ENCODE results near the gene ZFAND4. TPM values are rescaled to one million over a fixed set of nuclear protein-coding genes. Genes with fewer than 3 reads are reported as not detected.
"Not testable (repeated sequence)": the region's sequence is repeated elsewhere in the genome, so short reads cannot be mapped to it uniquely, and the experiment has no call there.

The ZFAND4 gene
- polyA plus RNA-seq, 12 donors, result 8.1 to 21.0 (median 9.5) TPM; not detected in 1

DNA sequence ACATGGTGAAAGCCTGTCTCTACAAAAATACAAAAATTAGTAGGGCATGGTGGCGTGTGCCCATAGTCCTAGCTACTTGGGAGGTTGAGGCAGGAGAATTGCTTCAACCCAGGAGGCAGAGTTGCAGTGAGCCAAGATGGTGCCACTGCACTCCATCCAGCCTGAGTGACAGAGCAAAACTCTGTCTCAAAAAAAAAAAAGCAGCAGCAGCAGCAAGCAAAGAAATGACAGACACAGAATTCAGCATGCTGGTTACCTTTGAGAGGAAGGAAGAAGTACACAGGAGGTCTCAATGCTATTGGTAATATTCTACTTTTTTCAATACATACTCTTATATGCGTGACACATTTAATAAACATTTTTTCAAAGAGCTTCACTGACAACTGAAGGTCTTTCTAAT lies 81.3 kb downstream of the ZFAND4 start:
- DNase-seq, result no peak

DNA sequence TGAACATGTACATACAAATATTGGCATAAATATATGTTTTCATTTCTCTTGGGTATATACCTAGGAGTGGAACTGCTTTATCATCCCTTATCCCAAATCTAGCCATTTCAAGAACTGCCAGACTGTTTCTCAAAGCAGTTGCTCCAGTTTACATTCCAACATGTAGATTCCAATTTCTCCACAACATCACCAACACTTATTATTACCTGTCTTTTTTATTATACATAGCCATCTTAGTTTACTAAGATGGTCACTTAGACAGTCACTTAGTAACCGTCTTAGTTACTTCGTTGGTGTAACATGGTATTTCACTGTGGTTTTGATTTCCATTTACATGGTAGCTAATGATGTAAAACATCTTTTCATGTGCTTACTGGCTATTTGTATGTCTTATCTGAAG lies 82.7 kb downstream of the ZFAND4 start:
- no peak for DNase-seq

DNA sequence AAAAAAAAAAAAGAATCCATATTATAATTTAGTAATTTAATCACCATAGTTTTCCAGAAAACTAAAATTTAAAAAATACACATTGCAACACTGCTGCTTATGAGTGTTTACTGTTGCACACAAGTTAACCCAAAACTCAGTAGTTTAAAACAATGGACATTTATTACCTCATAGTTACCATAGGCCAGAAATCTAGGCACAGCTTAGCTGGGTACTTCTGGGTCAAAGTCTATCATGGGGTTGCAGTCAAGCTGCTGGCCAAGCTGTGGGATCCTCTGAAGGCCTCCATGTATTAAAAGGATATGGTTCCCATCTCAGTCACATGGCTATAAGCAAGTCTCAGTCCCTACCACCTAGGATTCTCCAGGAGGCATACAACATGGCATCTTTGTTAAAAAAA lies 83.6 kb downstream of the ZFAND4 start:
- no peak for DNase-seq

DNA sequence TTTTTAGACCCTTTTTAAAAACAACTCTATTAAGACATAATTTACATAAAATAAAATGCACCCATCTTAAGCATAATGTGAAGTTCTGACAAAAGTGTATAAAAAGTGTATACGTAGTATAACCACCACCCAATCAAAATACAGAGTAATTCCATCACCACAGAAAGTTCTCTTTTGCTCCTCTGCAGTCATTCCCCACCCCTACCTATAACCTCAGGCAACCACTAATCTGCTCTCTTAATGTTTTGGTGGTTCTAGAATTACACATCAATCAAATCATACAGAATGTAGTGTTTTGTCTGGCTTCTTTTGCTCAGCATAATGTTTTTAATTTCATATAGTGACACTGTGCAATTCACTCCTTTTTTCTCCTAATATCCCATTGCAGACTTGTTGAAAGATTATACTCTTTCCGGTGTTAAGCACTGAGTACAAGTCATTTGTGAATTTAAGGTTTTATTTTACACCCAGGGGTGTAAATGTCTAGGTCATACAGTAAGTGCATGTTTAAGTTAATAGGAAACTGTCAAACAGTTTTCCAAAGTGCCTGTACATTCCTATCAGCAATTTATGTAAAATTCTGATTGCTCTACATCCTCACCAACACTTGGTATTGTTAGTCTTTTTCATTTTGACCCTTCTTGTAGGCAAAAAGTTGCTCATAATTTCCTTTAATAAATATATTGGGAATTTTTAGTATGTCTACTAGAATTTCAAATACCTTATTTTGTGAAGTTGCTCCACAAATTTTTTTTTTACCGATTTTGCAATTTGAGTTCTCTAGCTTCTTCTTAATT lies 86.3 kb downstream of the ZFAND4 start:
- DNase-seq, result no peak

DNA sequence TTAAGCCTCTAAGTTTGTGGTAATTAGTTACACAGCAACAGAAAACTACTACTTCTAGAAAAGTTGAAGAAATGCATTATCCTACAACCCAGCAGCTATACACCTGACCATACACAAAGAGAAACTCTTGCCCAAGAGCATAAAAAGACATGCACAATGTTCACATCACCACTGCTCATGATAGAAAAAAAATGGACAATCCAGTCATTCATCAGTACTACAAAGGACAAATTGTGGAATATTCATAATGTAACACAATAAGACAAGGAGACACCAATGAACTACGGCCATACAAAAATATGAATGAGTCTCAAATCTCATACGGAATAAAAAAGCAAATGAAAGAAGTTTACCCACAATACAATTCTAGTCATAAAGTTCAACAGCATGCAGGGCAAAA lies 87.4 kb downstream of the ZFAND4 start:
- no peak for DNase-seq

DNA sequence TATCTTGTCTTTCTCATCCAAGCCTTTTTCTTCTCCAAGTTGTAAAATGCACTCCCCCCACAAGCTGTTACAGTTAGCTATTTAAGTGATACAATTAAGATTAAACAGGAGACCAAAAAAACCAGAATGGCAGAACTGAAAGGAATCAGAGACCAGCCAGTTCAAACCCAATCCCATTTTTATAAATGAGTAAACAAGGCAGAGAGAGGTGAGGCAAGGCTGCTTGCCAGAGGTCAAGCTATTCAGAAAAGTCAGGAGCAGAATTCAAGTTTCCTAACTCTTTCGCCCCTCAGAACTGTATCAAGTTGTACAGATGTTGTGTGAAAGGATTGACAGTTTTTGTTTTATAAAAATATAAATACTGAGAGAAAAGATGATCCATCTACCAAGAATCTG lies 90.2 kb downstream of the ZFAND4 start:
- no peak for DNase-seq

DNA sequence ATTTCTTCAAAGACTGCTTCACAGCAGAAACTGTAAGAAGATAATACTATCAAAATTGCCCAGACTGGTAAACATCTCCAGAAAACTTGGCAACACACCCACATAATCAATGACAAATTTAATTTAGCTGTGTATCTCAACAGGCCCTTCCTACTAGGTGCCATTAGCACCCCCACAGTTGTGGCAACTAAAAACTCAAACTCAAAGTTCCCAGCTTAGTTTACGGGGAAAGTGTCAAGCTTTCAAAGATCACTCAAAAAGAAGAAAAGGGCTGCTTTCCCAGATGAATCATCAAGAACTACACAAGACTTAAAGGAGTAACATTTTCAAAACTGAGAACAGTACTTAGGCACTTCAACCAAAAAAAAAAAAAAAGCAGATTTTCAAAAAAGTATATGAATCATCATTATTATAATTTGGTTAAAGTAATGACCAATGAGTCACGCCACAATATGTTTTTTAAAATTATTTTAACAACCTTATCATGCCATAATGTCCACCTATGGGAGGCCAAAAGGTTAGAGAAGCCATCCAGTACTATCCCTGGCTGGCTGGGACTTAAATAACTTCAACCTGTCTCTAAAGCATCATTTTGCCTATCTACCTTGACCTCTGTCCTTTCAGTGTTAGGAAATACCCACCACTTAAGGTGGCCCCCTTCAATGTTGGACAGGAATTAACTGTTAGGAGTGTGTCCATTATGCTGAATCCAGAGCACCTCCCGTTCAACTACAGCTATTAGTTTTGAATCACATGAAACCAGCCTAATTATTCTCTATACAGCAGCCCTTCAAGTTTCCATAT lies 90.8 kb downstream of the ZFAND4 start:
- no peak for DNase-seq

DNA sequence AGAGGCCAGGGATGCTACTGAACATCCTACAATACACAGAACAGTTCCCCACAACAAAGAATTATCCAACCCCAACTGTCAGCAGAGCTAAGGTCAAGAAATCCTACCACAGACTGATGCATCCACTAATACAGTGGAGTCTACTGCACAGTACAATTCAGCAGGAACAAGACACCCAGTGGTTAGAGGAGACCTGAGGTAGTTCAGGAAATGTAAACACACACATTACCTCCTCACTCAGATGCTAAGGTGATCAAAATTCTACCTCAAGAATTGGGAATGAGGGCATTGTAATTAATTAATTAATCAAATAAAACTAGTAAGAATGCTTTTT lies 91.4 kb downstream of the ZFAND4 start:
- DNase-seq, result no peak

DNA sequence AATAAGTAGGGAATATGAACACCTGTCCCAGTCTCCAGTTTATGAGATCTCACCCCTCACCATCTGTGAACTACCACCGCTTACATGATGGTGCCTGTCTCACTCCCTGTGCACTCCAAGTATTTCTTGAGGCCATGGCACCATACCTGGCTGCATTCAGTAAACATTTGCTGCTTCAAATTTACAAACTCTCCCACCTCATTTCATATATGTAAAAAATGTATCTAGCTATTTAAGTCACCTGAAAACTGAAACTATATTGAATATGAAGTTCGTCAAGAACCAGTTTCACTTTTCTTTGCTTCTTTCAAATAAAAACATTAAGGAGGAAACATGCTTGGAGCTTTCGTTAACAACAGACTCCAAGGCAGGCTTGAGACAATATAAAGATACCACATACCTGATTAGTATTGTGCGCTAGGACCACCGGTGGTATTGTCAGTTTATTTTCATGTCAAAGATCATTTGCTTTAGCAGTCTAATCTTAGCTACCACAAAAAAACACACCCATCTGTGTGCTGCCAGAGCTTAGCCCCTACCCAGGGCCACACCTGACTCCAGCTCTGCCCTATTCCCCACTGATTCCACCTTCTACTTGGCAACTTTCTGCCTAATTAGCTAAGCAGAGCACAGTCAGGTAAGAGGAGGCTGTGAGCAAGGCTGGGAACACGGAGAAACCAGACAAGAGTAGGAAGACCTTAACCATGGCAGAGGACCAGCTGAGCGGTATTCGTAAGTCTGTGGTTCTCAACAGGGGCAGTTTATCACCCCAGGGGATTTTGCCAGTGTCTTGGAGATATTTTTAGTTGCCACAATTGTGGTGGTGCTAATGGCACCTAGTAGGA lies 92.0 kb downstream of the ZFAND4 start:
- DNase-seq, result no peak

DNA sequence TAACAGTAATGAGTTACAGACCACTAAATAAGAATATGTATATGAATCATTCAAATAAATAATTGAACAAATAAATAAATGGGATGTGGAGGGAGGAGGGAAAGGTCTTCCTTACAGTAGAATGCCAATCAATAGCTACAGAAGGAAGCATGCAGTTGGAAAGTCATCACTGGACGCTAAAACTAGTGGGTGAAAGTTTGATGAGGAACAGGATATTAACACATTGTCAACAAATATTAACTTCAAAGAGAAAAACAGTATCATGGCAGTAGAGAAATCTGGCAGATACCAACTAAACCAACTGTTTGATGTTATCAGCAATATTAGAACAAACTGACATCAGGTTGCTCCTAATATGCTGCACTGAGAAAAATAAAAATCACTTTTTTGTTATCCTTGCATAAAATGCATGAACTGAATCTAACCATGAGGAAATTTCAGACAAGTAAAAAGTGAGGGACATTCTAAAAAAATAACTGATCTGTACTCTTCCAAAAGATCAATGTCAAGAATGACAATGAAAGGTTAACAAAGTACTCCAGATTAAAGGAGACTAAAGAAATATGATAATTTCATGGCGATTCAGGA lies 94.1 kb downstream of the ZFAND4 start:
- no peak for DNase-seq

DNA sequence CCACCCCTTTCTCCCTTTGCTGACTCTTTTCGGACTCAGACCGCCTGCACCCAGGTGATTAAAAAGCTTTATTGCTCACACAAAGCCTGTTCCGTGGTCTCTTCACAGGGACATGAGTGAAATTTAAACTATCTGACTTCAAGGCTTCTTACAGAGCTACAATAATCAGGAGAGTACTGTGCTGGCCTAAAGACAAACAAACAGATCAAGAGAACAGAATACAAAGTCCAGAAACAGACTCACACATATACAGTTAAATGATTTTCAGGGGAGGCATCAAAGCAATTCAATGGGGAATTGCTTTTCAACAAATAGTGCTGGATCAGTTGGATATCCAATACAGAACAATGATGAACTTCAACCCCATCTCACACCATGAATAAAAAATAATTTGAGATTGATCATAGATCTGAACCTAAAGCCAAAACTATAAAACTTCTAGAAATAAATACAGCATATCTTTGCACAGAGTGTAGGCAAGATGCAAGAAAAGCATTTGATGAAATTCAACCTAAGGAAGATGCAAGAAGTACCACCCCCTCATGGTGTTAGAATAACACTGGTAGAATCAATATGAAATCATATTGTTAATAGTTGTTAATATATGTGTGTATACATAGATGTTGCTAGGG lies 96.5 kb downstream of the ZFAND4 start:
- DNase-seq, result no peak

DNA sequence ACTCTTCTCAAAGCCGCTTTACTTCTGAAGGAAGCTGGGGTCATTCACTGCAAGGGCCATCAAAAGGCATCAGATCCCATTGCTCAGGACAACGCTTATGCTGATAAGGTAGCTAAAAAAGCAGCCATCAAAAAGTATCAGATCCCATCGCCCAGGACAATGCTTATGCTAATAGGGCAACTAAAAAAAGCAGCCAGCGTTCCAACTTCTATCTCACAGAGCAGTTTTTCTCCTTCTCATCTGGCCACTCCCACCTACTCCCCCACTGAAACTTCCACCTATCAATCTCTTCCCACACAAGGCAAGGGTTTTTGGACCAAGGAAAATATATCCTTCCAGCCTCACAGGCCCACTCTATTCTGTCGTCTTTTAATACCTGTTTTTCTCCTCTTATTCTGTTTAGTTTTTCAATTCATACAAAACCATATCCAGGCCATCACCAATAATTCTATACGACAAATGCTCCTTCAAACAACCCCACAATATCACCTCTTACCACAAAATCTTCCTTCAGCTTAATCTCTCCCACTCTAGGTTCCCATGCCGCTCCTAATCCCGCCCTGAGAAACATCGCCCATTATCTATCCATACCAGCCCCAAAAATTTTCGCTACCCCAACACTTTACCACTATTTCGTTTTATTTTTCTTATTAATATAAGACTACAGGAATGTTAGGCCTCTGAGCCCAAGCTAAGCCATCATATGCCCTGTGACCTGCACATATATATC lies 97.4 kb downstream of the ZFAND4 start:
- not testable (repeated sequence) for DNase-seq

DNA sequence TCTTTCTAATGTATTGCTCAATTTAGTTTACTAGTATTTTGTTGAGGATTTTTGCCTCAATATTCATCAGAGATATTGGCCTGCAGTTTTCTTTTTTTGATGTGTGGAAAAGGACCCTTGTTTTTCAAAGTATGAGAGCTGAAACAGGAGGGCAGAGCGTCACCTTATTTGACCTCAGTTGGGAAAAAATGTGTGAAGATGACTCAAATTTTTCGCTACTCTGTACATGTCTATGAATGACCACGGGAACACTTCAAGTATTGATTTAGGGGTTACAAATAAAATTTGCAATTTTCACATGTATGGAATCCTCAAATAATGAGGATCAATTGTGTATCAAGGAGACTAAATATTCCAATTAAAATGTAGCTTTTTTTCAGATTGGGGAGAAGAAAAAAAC lies 103.1 kb downstream of the ZFAND4 start:
- no peak for DNase-seq

DNA sequence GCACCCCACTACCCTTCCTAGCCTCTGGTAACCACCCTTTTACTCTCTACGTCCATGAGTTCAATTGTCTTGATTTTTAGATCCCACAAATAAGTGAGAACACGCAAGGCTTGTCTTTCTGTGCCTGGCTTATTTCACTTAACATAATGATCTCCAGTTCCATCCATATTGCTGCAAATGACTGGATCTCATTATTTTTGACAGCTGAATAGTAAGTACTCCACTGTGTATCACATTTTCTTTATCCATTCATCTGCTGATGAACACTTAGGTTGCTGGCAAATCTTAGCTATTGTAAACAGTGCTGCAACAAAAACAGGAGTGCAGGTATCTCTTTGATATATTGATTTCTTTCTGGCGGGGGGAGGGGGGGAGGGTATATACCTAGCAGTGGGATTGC lies 106.2 kb downstream of the ZFAND4 start:
- no peak for DNase-seq

Other genes with a start within 250 kb of the ZFAND4 start
- 10 to 100 TPM in 11 of 12 donors, not detected in 1; 19.7 to 49.2 (median 24.6) TPM for gene WASHC2C, start 54.5 kb upstream of the ZFAND4 start, polyA plus RNA-seq (ENCODE audit: insufficient read length in 12 of 12)
- 10 to 100 TPM in 10 of 12 donors, not detected in 2; 13.1 to 36.2 (median 20.4) TPM for gene AGAP4, start 174.7 kb upstream of the ZFAND4 start, polyA plus RNA-seq (ENCODE audit: insufficient read length in 12 of 12)

All from muscle of arm (tissue), 12 donors.